Panc1 (cell line): ENCODE measurements around the gene VRK3. TPM values are rescaled to one million over a fixed set of nuclear protein-coding genes. Genes with fewer than 3 reads are reported as not detected.

Source experiments
- ATAC-seq: fragments of 200-7000 bp; cut with Tn5 transposase; 2 replicates; pipeline ENCODE4 v1.9.1; 2020; ENCODE audit warnings: mild to moderate bottlenecking, moderate library complexity
- BruUV-seq: library from RNA; stranded (reverse); fragments of 400-500 nt; replicated peaks from 2 replicates; lab custom pipeline; 2021; lab: Mats Ljungman, UMichigan
- CTCF ChIA-PET: fragments of 300-600 bp; sonication (Branson Sonifier 250); formaldehyde crosslinking; loops from one replicate; lab custom pipeline; 2022; ENCODE audit warnings: antibody characterized with exemption; lab: Charles Lee
- POLR2A ChIA-PET: fragments of 300-600 bp; sonication (Branson Sonifier 250); formaldehyde crosslinking; loops from one replicate; lab custom pipeline; 2022; ENCODE audit warnings: antibody characterized with exemption; lab: Charles Lee
- DNase-seq: peaks from one replicate; pipeline ENCODE4 v3.0.0-alpha.2; 2010; ENCODE audit warnings: low read depth, low spot score
- H3K27ac ChIP-seq: 2 replicates; pipeline ENCODE4 v1.5.1; 2011; ENCODE audit warnings: mild to moderate bottlenecking, low read length, inconsistent platforms
- H3K27me3 ChIP-seq: fragments of 200-500 bp; sonication (Bioruptor generic); 2 replicates; pipeline ENCODE4 v1.6.0; 2014; ENCODE audit warnings: low read length, inconsistent platforms; ENCODE audit not compliant: control insufficient read depth, insufficient read depth
- H3K36me3 ChIP-seq: fragments of 200-500 bp; sonication (Bioruptor generic); 2 replicates; pipeline ENCODE4 v1.5.1; 2014; ENCODE audit warnings: inconsistent platforms, mild to moderate bottlenecking, low read length, moderate library complexity; ENCODE audit not compliant: control insufficient read depth, insufficient read depth
- H3K4me1 ChIP-seq: 2 replicates; pipeline ENCODE4 v1.5.1; 2011; ENCODE audit warnings: inconsistent platforms, mild to moderate bottlenecking, low read length, moderate library complexity; ENCODE audit not compliant: control insufficient read depth, insufficient read depth
- H3K4me3 ChIP-seq, 2 experiments: 2 replicates each; pipeline ENCODE4 v1.5.1; 2011 to 2012; ENCODE audit warnings: low read depth in 2 of 2, low read length in 2 of 2, mild to moderate bottlenecking in 2 of 2, inconsistent platforms in 1 of 2, moderate library complexity in 1 of 2
- H3K9me3 ChIP-seq: fragments of 200-500 bp; sonication (Bioruptor generic); 2 replicates; pipeline ENCODE4 v1.5.1; 2014; ENCODE audit warnings: low read depth, mild to moderate bottlenecking, inconsistent platforms, low read length, moderate library complexity; ENCODE audit not compliant: control insufficient read depth, insufficient read depth
- CTCF ChIP-seq: fragments of 450-650 bp; IDR thresholded peaks from 2 replicates; pipeline ENCODE4 v1.5.1; 2017; ENCODE audit warnings: mild to moderate bottlenecking
- POLR2AphosphoS5 ChIP-seq: IDR thresholded peaks from 2 replicates; pipeline ENCODE4 v1.6.1; 2012; ENCODE audit warnings: mild to moderate bottlenecking, low read depth, low read length, moderate library complexity
- REST ChIP-seq, 2 experiments: IDR thresholded peaks; 2 replicates each; pipeline ENCODE4 v1.6.1; 2011 to 2012; ENCODE audit warnings: low read depth in 2 of 2, control low read depth in 1 of 2, low read length in 1 of 2, mild to moderate bottlenecking in 1 of 2, moderate library complexity in 1 of 2; ENCODE audit not compliant: insufficient read depth in 1 of 2
- SIN3A ChIP-seq: IDR thresholded peaks from 2 replicates; pipeline ENCODE4 v1.6.1; 2012; ENCODE audit warnings: low read depth, mild to moderate bottlenecking, low read length, moderate library complexity, borderline replicate concordance; ENCODE audit not compliant: insufficient read depth
- TCF7L2 ChIP-seq: IDR thresholded peaks from 2 replicates; pipeline ENCODE4 v1.6.1; 2011; ENCODE audit warnings: mild to moderate bottlenecking, low read depth, low read length, inconsistent platforms
- in situ Hi-C: cut with HindIII; loops from 2 replicates; pipeline ENCODE4 v1.10.0; 2016; ENCODE audit warnings: low sequenced_read_pairs, low pct_unique_long_range_greater_than_20kb
- intact Hi-C: fragments of 100-400 bp; cut with micrococcal nuclease; formaldehyde crosslinking; loops from one replicate; pipeline ENCODE4 v1.10.0; 2022; ENCODE audit not compliant: unreplicated experiment
- total RNA-seq: library from RNA; stranded (reverse); gene quantifications from one replicate; pipeline ENCODE4 v1.2.1, GENCODE V29; 2021; ENCODE audit not compliant: unreplicated experiment

Gene VRK3
- total RNA-seq, 1 experiment from 2014 or later, result 32.6 TPM

GRCh38 chr19:49926515-49926914 lies 98.7 kb downstream of the VRK3 start:
- no peak for TF ChIP-seq SIN3A
- TF ChIP-seq TCF7L2, result no peak
- TF ChIP-seq REST (IDR thresholded peaks at IDR 0.05; ENCODE audit: insufficient read depth in 1 of 2, low read depth in 2 of 2, low read length in 1 of 2), result no peak
- TF ChIP-seq POLR2AphosphoS5, result no peak
- TF ChIP-seq CTCF, result no peak
- no peaks in the 10 kb centered on the region for H3K9me3 ChIP-seq
- ChIA-PET CTCF (no interaction called here), POLR2A (interaction anchor here (0.6 kb wide), 1 partner anchor 48 kb away, joined by 4 read pairs; no protein-coding TSS in a partner anchor)
- in situ Hi-C loops (no loop called here), intact Hi-C loops (no loop called here)
- no peak overlapping the region for H3K27ac ChIP-seq
- H3K4me1 ChIP-seq, result peaks cover 12% of the 10 kb centered on the region
- no peak overlapping the region for H3K4me3 ChIP-seq
- H3K27me3 ChIP-seq, result no peaks in the 10 kb centered on the region
- DNase-seq (no peak), ATAC-seq (no peak)
- no TSS peak for BruUV-seq
- no peaks in the 10 kb centered on the region; the same call in none of the 2 replicates for H3K36me3 ChIP-seq

Other genes starting within 250 kb of the VRK3 start
- 13.9 TPM for gene FUZ, start 212.1 kb downstream of the VRK3 start, total RNA-seq
- gene MED25, start 207.1 kb downstream of the VRK3 start, total RNA-seq, result 52.4 TPM
- 114 TPM for gene PTOV1, start 174.2 kb downstream of the VRK3 start, total RNA-seq
- gene PNKP, start 157.8 kb downstream of the VRK3 start, total RNA-seq, result 76.7 TPM
- gene AKT1S1, start 148.0 kb downstream of the VRK3 start, total RNA-seq, result 92.8 TPM
- 43.2 TPM for gene TBC1D17, start 147.7 kb downstream of the VRK3 start, total RNA-seq
- gene IL4I1, start 128.5 kb downstream of the VRK3 start, total RNA-seq, result 1.5 TPM
- 104 TPM for gene ATF5, start 96.2 kb downstream of the VRK3 start, total RNA-seq
- 54.6 TPM for gene NUP62, start 95.9 kb downstream of the VRK3 start, total RNA-seq
- gene SIGLEC11, start 64.2 kb downstream of the VRK3 start, total RNA-seq, result not detected
- 11.7 TPM for gene ZNF473, start 633 bp upstream of the VRK3 start, total RNA-seq
- gene IZUMO2, start 137.9 kb upstream of the VRK3 start, total RNA-seq, result not detected
- gene MYH14, start 178.2 kb upstream of the VRK3 start, total RNA-seq, result 23.8 TPM